Endothelial cell of umbilical vein (primary cell): Measurements from ENCODE around the gene MAPK8. TPM values are rescaled to one million over a fixed set of nuclear protein-coding genes. Genes with fewer than 3 reads are reported as not detected.

Experiments used
- BruUV-seq: library from RNA; stranded (reverse); fragments of 400-500 nt; replicated peaks from 2 replicates; lab custom pipeline; 2021; lab: Mats Ljungman, UMichigan
- CTCF ChIA-PET: fragments of 300-600, 350-600 bp; sonication (Branson Sonifier 250); formaldehyde crosslinking; loops from one replicate; lab custom pipeline; 2021; ENCODE audit warnings: antibody characterized with exemption, inconsistent platforms; lab: Charles Lee
- POLR2A ChIA-PET: fragments of 300-600, 350-600 bp; sonication (Branson Sonifier 250); formaldehyde crosslinking; loops from one replicate; lab custom pipeline; 2021; ENCODE audit warnings: antibody characterized with exemption, inconsistent platforms; lab: Charles Lee
- DNase-seq: peaks from one replicate; pipeline ENCODE4 v3.0.0-alpha.2; 2011; ENCODE audit warnings: low read depth, low spot score
- FAIRE-seq: peaks from 2 replicates; lab custom pipeline; 2011; peaks lifted over from hg19 to GRCh38; lab: Jason Lieb, UNC
- H2AFZ ChIP-seq: 2 replicates; pipeline ENCODE4 v1.6.0; 2012; ENCODE audit warnings: low read depth, low read length, control low read depth, inconsistent platforms
- H3K27ac ChIP-seq: 2 replicates; pipeline ENCODE4 v1.5.1; 2011; ENCODE audit warnings: low read depth, mild to moderate bottlenecking, control low read depth, low read length, moderate library complexity; ENCODE audit not compliant: insufficient read depth
- H3K27me3 ChIP-seq, 2 experiments: 2 replicates each; pipeline versions ENCODE4 v1.6.0 to v1.6.1; 2011; ENCODE audit warnings: low read length in 2 of 2, mixed read lengths in 1 of 2; ENCODE audit not compliant: control insufficient read depth in 2 of 2, insufficient read depth in 2 of 2
- H3K36me3 ChIP-seq, 2 experiments: 2 replicates in 1 of 2; 3 replicates in 1 of 2; pipeline ENCODE4 v1.5.1; 2011; ENCODE audit warnings: low read length in 2 of 2, mild to moderate bottlenecking in 1 of 2, moderate library complexity in 1 of 2; ENCODE audit not compliant: control insufficient read depth in 2 of 2, insufficient read depth in 2 of 2; ENCODE audit errors: extremely low read depth in 1 of 2
- H3K4me1 ChIP-seq: 3 replicates; pipeline ENCODE4 v1.5.1; 2011; ENCODE audit warnings: mild to moderate bottlenecking, low read length; ENCODE audit not compliant: control insufficient read depth, insufficient read depth; ENCODE audit errors: extremely low read depth
- H3K4me2 ChIP-seq: 2 replicates; pipeline ENCODE4 v1.6.1; 2011; ENCODE audit warnings: low read length, control low read depth, mixed read lengths; ENCODE audit not compliant: insufficient read depth
- H3K4me3 ChIP-seq, 3 experiments: fragments of 200-600 bp in 1 of 3; sonication (generic), shearing (Covaris generic) in 1 of 3; replicated peaks in 1 of 3; 2 replicates each; pipeline ENCODE4 v1.5.1; 2011 to 2016; ENCODE audit warnings: control low read depth in 3 of 3, low read length in 3 of 3, mild to moderate bottlenecking in 2 of 3, inconsistent platforms in 1 of 3, low read depth in 1 of 3, moderate library complexity in 1 of 3; ENCODE audit not compliant: insufficient read depth in 1 of 3
- H3K79me2 ChIP-seq: 2 replicates; pipeline ENCODE4 v1.6.0; 2012; ENCODE audit warnings: low read length, inconsistent platforms; ENCODE audit not compliant: control insufficient read depth, insufficient read depth
- H3K9ac ChIP-seq: replicated peaks from 2 replicates; pipeline ENCODE3; 2011; ENCODE audit warnings: low read length, control low read depth; ENCODE audit not compliant: insufficient read depth; ENCODE audit errors: extremely low read depth
- H3K9me1 ChIP-seq: replicated peaks from 3 replicates; pipeline ENCODE4 v1.6.0; 2011; ENCODE audit warnings: mild to moderate bottlenecking, low read length; ENCODE audit not compliant: control insufficient read depth, insufficient read depth; ENCODE audit errors: extremely low read depth
- H3K9me3 ChIP-seq: replicated peaks from 2 replicates; pipeline ENCODE4 v1.5.1; 2012; ENCODE audit warnings: low read length, inconsistent platforms; ENCODE audit not compliant: control insufficient read depth, insufficient read depth
- H4K20me1 ChIP-seq: replicated peaks from 2 replicates; pipeline ENCODE3; 2011; ENCODE audit warnings: mild to moderate bottlenecking, low read length; ENCODE audit not compliant: control insufficient read depth, insufficient read depth; ENCODE audit errors: extremely low read depth
- CTCF ChIP-seq, 2 donors: IDR thresholded peaks; 1 replicate in 1 of 2; 2 replicates in 1 of 2; pipeline ENCODE4 v1.5.1; 2011; ENCODE audit warnings: low read length in 2 of 2, mild to moderate bottlenecking in 2 of 2, moderate library complexity in 2 of 2, control low read depth in 1 of 2, inconsistent platforms in 1 of 2, low read depth in 1 of 2; ENCODE audit not compliant: insufficient read depth in 1 of 2; ENCODE audit errors: extremely low read depth in 1 of 2
- EZH2 ChIP-seq: IDR thresholded peaks from 2 replicates; pipeline ENCODE4 v1.6.1; 2012; ENCODE audit warnings: borderline replicate concordance, low read depth, mild to moderate bottlenecking, moderate library complexity, low read length, inconsistent platforms; ENCODE audit not compliant: severe bottlenecking
- FOS ChIP-seq: IDR thresholded peaks from 2 replicates; pipeline ENCODE4 v1.6.1; 2011; ENCODE audit warnings: mild to moderate bottlenecking, low read length, moderate library complexity, borderline replicate concordance; ENCODE audit not compliant: insufficient read depth
- GATA2 ChIP-seq: IDR thresholded peaks from 2 replicates; pipeline ENCODE4 v1.7.0; 2011; ENCODE audit warnings: low read depth, mild to moderate bottlenecking, moderate library complexity, mixed read lengths, low read length; ENCODE audit not compliant: insufficient read length, insufficient read depth
- JUN ChIP-seq: IDR thresholded peaks from 2 replicates; pipeline ENCODE4 v1.6.1; 2011; ENCODE audit warnings: borderline replicate concordance, low read depth; ENCODE audit not compliant: insufficient read length, insufficient read depth
- MYC ChIP-seq: IDR thresholded peaks from one replicate; pipeline ENCODE4 v1.6.1; 2011; ENCODE audit warnings: mild to moderate bottlenecking, low read depth, low read length
- POLR2A ChIP-seq: IDR thresholded peaks from 2 replicates; pipeline ENCODE4 v1.6.1; 2012; ENCODE audit warnings: low read depth, mild to moderate bottlenecking, control low read depth, low read length
- POLR2AphosphoS5 ChIP-seq: IDR thresholded peaks from 2 replicates; pipeline ENCODE4 v1.6.1; 2012; ENCODE audit warnings: low read depth, mild to moderate bottlenecking, control low read depth, low read length, moderate library complexity; ENCODE audit not compliant: insufficient read depth
- dilution Hi-C: fragments of 300-500 bp; cut with MboI; formaldehyde crosslinking; loops from one replicate; pipeline ENCODE4 v1.15.0; 2019; ENCODE audit warnings: low sequenced_read_pairs; ENCODE audit not compliant: extremely low pct_ligation_motif_present
- intact Hi-C: fragments of 100-400 bp; cut with micrococcal nuclease; formaldehyde crosslinking; loops from one replicate; pipeline ENCODE4 v1.10.0; 2022
- polyA plus RNA-seq, 4 experiments: library from polyadenylated mRNA; depleted of rRNA in 3 of 4; stranded (reverse) in 3 of 4; unstranded in 1 of 4; fragments of >200 nt; gene quantifications; 2 replicates each; pipeline versions ENCODE4 v1.2.1 to v1.2.3, GENCODE V29; 2011 to 2012; ENCODE audit warnings: missing spikeins in 1 of 4
- total RNA-seq: library from RNA; stranded (reverse); gene quantifications from 2 replicates; pipeline ENCODE4 v1.2.3, GENCODE V29; 2021
- TF ChIP-seq, protein P1 (sequence below): IDR thresholded peaks from 2 replicates; pipeline ENCODE4 v1.6.1; 2011; ENCODE audit not compliant: insufficient read depth, insufficient read length

Gene MAPK8
- total and polyA plus RNA-seq, 2 donors (not counting 3 experiments of a cell fraction or from before 2014, with no cell fraction given): 25.3 to 56.2 TPM

DNA sequence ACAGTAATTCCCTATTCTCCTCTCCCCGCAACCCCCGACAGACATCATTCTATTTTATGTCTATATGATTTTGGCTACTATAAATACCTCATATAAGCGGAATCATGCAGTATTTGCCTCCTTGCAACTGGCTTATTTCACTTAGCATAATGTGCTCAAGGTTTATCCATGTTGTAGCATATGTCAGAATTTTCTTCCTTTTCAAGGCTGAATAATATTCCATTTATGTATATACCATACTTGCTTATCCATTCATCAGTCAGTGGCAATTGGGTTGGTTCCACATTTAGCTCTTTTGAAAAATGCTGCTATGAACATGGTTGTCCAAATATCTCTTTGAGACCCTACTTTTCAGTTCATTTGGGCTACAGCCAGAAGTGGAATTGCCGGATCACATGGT is 106.5 kb downstream of the MAPK8 start:
- DNase-seq: no peak
- dilution Hi-C loops (no loop called here), intact Hi-C loops (no loop called here)
- no peaks in the 10 kb centered on the region for H3K9me3 ChIP-seq
- H2AFZ ChIP-seq: no peak overlapping the region
- H3K27ac ChIP-seq: no peak overlapping the region
- no peak overlapping the region for H3K4me2 ChIP-seq
- no peak overlapping the region for H3K9ac ChIP-seq
- no peaks in the 10 kb centered on the region for H3K9me1 ChIP-seq
- no peaks in the 10 kb centered on the region for H3K79me2 ChIP-seq
- no peaks in the 10 kb centered on the region for H3K27me3 ChIP-seq
- no peaks in the 10 kb centered on the region for H3K4me1 ChIP-seq
- H4K20me1 ChIP-seq: no peaks in the 10 kb centered on the region
- POLR2A ChIA-PET: no interaction called here
- TF ChIP-seq POLR2AphosphoS5 (no peak), EZH2 (no peak), GATA2 (no peak), FOS (no peak), JUN (no peak), MYC (no peak), CTCF (IDR thresholded peaks at IDR 0.05; ENCODE audit: extremely low read depth in 1 of 2, insufficient read depth in 1 of 2, low read depth in 1 of 2, low read length in 2 of 2) (no peak), POLR2A (no peak)
- TF ChIP-seq, protein P1, sequence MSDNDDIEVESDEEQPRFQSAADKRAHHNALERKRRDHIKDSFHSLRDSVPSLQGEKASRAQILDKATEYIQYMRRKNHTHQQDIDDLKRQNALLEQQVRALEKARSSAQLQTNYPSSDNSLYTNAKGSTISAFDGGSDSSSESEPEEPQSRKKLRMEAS: no peak
- no TSS peak for BruUV-seq
- H3K4me3 ChIP-seq: no peak overlapping the region
- CTCF ChIA-PET: interaction anchor here (1.3 to 1.7 kb wide), 2 partner anchors 16 to 32 kb away, joined by 4 read pairs; no protein-coding TSS in a partner anchor
- FAIRE-seq: no peak
- H3K36me3 ChIP-seq: no peaks in the 10 kb centered on the region
